HG02798 (cell line): ENCODE data around the gene GRIN2C.

Experiments used
- ATAC-seq: cut with Tn5 transposase; IDR thresholded peaks from one replicate; pipeline ENCODE4 v1.9.1; 2021; ENCODE audit warnings: mild to moderate bottlenecking; ENCODE audit not compliant: unreplicated experiment, poor library complexity

The GRIN2C gene

DNA sequence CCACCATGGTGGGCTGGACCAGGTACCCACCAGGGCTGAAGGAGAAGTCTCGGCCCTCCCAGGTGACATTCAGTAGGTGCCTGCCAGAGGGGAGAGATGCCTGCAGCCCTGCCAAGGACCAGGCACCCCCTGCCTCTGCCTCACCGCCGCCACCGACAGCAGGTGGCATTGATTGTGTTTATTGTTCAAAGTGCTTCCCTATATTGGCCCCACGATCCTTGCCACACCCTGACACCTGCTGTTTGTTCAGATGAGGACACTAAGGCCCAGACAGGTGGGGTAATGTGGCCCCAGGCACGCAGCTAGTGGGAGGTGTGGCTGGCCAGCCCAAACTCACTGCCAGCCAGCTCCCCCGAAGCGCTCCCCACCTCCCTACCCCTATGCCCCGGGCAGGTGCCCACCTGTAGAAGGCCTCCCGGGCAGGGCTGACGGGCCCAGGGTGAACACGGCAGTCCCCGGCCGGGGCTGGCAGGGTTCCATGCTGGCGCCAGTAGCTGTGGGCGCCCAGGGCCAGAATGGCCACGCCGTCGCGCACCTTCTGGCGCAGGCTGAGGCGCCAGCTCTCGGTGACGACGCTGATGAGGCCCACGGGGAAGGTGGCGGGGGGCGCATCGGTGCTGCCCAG lies 8.0 kb downstream of the GRIN2C start:
- ATAC-seq, result no peak

DNA sequence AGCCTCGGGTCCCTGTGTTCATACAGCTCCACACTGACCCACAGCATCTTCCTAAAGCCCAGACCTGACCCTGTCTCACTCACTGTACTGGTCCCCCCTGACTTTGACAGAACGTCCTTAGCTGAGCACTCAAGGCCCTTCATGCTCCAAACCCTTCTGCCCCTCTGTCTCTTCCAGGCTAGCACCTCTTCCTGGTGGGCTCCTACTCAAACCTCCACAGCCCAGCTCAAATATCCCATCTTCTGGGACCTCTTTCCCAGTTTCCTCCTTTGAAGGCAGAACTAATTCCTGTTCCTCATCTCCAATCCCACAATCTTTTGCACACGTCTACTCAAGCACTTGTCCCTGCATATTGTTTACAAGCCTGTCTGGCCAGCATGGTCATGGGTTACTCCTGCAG lies 8.8 kb downstream of the GRIN2C start:
- ATAC-seq, result no peak

DNA sequence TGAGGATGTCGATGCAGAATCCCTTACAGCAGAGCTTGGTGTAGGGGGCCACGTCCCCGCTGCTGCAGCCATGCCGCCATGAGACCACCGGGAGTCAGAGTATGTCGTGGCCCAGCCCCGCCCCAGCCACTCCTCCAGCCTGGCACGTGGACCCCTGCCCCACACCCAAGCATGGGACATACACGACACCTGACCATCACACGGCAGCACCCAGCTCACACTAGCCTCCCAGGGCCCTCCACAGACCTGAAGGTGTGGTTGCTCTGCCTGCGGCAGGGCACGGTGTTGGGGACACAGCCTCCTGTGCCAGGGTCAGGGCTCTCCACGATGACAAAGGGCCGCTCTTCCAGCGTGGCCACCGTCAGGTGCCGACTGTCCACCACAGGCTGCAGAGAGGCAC lies 9.4 kb downstream of the GRIN2C start:
- no peak for ATAC-seq

DNA sequence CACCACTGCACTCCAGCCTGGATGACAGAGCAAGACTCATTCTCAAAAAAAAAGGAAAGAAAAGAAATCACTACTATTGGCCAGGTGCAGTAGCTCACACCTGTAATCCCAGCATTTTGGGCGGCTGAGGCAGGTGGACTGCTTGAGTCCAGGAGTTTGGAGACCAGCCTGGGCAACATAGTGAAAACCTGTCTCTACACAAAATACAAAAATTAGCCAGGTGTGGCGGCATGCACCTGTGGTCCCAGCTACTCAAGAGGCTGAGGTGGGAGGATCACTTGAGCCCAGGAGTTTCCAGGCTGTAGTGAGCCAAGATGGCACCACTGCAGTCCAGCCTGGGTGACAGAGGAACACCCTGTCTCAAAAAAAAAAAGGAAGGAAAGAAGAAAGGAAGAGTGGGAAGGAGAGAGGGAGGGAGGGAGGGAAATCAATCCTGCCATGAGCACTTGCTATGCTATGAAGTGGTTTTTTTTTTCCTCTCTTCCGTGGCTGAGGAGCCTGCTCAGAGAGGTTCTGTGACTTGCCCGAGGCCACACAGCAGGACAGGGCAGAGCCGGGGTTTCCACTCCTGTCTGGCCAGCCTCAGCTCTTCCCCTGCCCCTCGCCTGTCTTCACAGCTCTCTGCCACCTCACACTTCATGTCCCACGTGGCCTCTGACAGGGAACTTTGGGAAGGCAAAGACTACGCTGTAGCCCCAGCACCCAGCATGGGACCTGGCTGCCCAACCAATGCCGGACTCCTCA lies 10.9 kb downstream of the GRIN2C start:
- no peak for ATAC-seq

DNA sequence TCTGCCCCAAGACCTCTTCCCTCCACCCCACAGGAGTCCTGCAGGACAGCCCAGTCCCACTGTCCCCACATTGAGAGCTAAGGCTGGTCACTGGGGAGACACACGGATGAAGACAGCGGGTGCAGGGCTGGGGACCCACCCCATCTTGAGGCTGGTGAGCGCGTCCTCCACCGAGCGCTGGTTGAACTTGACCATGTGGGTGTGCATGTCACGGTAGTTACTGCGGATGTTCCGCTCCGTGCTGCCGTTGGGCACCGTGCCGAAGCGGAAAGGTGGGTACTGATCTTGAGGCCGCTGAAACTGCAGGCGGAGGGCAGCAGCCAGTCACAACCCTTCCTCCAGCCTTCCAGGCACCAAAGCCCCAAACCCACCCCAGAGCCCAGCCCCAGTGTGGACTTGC lies 13.1 kb downstream of the GRIN2C start:
- ATAC-seq, result no peak

DNA sequence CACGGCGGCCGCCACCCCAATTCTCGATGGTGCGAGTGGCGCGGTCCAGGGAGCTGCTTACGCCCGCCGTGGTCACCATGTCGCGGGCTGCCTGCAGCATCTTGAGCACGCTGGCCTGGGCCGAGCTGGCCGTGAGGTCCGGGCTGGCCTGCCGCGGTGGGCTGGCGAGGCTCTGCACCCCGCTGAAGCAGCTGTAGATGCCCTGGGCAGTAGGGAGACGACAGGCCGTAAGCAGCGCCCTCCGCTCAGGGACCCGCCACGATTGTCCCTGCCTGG lies 16.4 kb downstream of the GRIN2C start:
- no peak for ATAC-seq

DNA sequence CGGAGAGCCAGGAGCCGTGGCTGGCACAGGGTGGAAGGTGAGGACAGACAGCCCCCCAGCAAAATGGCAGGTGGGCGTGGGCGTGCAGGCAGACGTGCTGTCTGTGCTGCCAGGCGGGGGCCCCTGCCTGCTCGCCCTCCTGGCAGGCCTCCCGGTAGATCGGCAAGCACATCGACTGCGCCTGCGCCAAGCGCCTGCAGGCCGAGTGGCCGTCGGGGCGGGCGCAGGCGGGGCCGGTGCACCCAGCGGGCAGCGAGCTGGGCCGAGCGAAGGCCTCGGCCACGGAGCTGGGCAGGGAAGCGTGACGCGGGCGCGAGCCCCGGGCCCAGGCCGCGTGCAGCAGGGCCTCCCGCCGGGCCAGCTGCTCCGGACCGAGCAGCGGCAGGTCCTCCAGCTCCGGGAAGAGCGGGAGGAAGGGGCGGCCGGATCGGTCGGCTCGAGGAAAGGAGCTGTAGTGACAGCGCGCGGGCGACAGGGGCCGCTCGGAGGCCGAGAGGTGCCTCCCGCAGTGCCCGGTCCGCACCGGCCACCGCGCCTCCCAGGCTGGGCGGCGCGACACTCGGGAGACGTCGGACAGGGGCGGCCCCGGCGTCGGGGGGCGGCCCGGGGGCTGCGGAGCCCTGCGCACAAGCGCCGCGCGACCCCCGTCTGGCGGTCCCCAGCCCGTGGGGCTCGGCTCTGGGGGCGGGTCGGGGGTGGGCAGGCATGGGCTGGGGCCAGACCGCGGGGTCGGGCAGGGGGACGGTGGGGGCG lies 16.9 kb downstream of the GRIN2C start:
- ATAC-seq, result no peak

DNA sequence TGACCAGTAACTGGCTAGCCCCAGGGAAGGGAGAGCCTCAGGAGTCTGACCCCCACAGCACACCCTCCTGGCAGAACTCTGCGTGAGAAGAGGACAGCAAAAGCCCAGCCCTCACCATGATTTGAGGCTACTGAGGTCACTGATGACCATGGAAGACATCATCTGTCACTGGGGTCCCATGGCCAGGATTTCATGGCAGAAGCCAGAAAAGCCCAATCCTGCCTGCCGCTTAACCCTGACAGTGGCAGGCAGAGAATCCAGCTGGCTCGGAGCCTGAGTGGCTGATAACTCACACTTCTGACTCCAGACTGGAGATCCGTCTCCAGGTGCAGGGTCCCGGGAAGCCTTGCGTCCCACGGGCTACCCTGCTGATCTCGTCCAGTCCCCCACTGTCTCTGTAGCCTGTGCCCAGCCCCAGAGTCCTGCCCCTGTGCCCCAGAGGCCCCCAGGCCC lies 17.5 kb downstream of the GRIN2C start:
- no peak for ATAC-seq

DNA sequence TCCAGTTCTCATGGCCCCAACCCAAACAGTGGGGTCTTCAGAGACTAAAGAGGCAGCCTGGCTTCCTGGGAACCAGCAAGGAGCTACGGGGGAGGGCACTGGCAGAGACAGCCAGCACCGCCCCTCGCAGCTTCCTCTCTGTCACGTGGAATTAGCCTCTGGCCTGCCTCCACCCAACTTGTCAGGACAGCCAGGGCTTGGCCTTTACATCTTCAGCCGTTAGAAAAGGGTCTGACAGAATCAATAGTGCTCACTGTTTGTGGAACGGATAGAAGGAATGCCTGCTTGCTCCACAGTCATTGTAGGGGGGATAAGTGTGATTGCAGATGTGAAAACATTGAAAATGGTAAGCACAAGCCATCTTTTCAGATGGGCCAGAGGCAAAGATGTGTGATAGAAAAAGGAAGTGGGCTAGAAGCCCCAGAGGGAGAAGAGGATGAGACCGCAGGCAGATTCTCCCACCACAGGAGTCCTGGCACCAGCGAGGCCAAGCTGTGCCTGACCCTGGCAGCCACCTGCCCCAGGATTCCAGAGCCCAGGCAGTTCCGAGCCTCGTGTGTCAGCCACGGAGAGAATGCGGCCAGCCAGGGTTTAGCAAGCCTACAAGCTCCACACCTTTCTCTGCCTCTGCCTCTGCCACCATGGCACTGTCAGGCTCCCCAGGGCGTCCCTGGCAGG lies 18.6 kb downstream of the GRIN2C start:
- ATAC-seq, result no peak

DNA sequence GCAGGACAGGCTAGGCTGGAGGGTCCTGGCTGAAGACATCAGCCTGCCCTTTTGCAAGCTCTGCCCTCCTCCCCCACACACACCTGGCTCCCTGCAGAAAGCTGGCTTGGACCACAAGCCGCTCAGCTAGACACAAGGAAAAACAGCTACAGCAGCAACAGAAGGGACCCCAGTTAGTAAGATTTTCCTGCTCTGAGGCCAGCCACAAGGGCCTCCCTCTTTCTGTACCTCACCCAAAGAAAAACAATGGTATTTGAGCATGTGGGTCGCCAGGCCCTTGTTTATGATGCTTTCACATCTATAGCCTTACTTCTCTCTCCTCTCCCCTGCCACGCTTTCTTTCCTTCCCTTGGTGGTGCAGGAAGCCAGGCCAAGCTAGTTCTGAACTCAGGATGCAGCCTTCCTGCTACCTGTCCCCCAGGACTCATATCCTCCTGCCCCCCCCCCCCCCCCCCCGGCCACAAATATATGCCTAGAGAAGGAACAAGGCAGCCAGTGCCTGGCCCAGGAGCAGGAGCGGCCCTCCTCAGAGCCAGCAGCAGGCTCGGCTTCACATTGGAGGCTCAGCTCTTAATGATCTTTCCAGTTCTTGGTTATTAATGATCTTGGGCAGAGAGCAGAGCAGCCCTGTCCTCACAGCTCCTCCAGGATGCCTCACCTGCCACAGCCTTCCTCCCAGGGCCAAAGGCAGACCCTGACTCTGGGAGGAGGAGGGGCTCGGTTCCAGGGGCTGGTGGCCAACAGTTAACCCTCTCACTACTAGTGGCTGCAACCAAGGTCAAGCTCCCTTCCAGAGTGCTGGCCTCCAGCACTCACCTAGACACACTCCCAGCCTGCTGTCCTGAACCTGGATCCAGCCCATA lies 19.5 kb downstream of the GRIN2C start:
- no peak for ATAC-seq

DNA sequence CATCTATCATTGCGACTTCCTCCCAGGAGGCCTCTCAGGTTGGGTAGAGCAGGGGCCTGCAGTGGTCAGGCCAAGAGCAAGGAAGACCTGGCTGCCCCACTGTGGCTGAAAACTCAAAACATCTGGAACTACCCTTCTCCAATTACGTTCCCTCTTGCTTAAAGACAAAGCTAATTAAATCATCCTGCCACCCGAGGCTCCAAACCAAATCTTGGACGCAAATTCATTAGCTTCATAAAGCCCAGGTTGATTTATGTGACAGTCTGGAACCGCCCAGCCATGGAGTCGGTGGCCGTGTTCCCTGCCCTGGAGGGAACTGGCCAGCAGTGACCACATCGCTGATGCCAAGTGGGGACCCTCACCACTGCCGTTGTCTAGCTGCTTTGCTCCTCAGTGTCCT lies 21.4 kb downstream of the GRIN2C start:
- ATAC-seq, result no peak

DNA sequence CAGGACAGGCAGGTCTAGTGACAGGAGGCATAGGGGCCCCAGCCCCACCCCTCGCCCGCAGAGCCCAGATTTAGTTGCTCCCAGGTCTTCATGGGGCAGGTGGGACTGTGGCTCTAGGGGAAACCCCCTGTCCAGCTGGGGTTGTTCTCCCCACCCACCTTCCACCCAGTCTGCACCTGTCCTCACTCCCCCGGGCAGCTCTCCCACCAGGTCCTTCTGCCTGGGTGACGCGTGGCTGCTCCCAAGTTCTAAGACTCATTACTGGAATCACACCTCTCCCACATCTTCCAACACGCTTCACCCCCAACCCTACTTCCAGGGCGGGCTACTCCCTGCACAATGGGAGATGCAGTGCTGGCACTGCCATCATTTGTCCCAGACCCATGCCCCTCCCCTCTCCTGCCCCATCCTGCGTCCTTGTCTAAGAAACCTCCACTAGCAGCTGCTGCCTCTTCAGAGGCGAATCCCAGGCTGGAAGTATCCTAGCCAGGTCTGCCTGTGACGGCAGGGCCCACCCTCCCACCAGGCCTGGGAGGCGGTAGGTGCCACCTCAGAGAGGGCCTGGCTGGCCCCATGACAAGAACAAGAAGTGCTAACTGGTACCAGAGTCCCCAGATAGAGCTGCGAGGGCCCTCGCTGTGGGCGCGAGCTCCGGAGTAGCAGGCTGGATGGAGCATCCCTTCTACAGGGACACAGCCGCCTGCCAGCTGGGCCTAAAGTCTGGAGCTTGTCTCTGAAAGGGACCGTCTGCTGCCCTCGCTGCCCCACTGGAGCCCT lies 22.8 kb downstream of the GRIN2C start:
- ATAC-seq, result no peak

DNA sequence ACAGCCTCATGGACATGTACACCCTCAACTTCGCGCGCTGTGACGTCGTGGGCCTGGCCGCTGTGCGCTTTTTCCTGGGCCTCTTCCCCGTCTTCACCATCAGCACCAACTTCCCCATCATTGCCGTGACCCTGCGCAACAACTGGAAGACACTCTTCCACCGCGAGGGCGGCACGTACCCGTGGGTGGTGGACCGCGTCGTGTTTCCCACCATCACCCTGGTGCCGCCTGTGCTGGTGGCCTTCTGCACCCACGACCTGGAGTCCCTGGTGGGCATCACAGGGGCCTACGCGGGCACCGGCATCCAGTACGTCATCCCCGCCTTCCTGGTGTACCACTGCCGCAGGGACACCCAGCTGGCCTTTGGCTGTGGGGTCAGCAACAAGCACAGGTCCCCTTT lies 23.5 kb downstream of the GRIN2C start:
- no peak for ATAC-seq

DNA sequence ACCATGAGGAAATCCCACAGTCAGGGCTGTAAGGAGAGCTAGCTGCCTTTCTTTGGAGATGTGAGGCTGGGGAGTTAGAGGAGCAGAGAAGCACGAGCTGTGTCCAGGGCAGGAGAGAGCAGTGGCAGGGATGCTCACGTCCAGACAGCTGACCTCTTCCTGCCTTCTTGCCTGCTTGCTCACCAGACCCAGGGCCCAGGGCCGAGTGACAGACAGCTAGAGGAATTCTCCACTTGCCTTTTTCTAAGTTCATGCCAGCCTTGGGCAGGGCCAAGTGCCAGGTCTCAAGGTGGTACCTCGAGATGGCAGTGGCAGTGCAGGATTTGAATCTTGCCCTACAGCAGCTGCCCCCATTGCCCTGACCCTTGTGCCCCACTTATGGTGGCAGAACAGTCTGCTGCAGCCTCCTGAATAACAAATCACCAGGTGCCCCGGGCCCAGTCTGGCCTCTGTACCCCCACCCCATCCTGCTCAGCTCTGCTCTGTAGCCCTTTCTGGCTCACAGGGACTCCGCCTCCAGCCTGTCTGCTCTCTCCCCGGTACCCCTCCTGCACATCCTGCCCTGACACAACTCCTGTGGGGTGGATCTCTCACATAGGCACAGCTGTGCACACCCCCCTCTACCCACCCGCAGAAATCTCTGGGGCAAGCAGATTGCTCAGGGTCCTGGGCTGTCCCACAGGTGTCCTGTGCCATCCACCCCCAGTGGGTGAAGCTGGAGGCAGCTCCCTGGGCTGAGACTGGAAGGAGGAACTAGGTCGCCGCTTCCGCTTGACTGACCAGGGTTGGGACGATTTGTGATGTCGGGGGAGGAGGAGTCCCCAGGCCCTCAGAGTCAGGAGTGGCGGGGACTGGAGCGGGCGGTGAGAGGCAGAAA lies 25.9 kb downstream of the GRIN2C start:
- ATAC-seq, result no peak

DNA sequence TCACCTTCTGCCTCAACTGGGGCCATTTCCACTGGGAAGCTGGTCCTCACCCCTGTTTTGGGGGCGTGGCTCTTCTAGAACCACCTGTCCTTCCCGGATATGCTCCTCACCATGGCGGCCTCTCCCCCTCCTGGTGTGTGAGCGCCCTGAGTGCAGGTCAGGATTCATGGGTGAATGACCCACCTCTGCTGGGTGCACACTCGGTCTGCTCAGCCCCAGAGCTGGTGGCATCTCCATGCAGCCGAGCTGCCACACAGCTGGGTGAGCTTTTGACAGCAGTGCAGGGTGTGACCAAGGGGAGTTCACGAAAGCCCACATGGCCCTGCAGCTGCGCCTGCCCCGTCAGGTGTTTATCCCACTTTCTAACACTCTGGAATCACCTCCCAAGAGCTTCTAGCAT lies 27.3 kb downstream of the GRIN2C start:
- ATAC-seq, result no peak

DNA sequence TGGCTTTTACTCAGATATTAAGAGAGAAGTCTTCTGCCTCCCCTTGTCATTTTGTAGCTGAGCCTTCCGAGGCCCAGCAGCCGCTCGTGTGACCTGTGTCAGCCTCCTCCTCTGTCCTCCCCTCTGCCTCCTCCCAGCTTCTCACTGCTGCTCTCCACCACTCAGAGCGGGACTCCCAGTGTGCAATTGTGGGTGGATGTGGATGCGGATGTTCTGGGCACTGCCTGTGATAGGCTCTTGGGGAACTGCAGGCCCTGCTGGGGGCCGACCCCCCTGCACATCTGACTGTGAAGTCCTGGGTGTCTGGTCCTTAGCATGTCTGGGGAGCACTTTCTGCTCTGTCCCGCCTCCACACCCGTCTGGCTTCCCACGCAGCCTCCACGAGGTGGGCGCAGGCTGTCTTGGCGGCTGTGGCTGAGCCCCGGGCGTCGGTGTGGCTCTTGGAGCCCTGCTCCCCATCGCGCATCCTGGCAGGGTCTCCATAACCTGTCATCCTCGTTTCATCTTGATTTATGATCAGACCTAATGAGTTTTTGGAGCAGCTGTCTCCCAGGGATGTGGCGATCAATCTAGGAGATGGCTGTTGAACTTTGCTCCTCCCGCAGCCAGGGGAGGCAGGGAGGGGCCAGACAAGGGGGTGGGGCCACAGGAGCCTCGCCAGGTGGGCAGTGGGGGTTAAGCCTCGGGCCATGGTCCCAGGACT lies 28.1 kb downstream of the GRIN2C start:
- ATAC-seq, result no peak

DNA sequence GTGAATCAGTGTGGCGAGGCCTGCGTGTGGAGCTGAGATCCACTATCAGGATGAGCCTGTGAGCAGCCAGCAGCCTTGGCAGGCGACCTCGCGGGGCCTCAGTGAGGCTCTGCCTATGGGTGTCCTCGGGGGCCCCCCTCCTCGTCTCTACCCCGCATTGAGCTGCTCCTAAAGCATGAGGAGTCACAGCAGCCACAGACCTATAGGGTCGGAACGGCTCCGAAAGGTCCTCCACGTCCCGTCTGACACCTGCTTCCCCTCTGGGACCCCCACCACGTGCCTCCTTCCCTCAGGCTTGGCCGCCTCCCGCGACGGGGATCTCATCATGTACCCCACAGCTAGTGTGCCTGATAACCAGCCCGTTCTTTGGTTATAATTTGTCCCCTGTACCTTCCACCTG lies 28.8 kb downstream of the GRIN2C start:
- no peak for ATAC-seq

DNA sequence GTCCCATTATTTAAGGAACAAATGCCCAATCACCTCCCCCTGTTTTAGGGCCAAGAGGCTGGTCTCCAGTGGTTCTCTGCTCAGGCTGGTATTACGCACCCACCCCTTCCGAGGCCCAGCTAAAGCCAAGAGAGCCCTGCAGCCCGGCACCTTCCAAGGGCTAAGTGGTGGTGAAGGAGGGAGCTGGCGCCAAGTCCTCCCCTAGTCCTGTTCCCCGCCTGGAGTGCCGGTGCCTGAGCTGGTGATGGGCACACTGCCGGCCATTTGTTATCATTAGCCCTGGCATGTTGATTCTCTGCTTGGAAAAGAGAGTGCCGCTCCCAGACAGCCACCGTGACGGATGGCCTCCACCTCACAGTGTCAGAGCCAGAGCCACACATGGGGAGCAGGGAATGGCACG lies 31.9 kb downstream of the GRIN2C start:
- no peak for ATAC-seq
